ENCODE results near the gene MINDY4. TPM values are rescaled to one million over a fixed set of nuclear protein-coding genes. Genes with fewer than 3 reads are reported as not detected.
A peak's percentile ranks its signal among the peaks of the same experiment; 100 is the strongest.

The MINDY4 gene
- total RNA-seq, 2 donors from 2014 or later = 7.5 to 8.6 TPM

GRCh38 chr7:30744075-30744417, 27.2 kb upstream of the MINDY4 start:
- H3K27ac ChIP-seq = no peak overlapping the region
- no peaks in the 10 kb centered on the region for H3K9me3 ChIP-seq
- DNase-seq (no peak), ATAC-seq (no peak)
- H3K36me3 ChIP-seq (replicated peaks in 1 of 2; ENCODE audit: insufficient read depth in 1 of 2, low read depth in 2 of 2) = no peaks in the 10 kb centered on the region
- no peak for TF ChIP-seq POLR2A (IDR thresholded peaks at IDR 0.05)
- TF ChIP-seq, protein P1, sequence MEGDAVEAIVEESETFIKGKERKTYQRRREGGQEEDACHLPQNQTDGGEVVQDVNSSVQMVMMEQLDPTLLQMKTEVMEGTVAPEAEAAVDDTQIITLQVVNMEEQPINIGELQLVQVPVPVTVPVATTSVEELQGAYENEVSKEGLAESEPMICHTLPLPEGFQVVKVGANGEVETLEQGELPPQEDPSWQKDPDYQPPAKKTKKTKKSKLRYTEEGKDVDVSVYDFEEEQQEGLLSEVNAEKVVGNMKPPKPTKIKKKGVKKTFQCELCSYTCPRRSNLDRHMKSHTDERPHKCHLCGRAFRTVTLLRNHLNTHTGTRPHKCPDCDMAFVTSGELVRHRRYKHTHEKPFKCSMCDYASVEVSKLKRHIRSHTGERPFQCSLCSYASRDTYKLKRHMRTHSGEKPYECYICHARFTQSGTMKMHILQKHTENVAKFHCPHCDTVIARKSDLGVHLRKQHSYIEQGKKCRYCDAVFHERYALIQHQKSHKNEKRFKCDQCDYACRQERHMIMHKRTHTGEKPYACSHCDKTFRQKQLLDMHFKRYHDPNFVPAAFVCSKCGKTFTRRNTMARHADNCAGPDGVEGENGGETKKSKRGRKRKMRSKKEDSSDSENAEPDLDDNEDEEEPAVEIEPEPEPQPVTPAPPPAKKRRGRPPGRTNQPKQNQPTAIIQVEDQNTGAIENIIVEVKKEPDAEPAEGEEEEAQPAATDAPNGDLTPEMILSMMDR (IDR thresholded peaks at IDR 0.05) = no peak
- intact Hi-C loops (cut with DNase I) = loop anchor here (5.0 kb wide), 1 partner anchor 122 kb away; no protein-coding TSS in a partner anchor
- WGBS, 2 donors = 84 to 91% methylated on average over 12 of the region's 12 CpGs
- no peaks in the 10 kb centered on the region for H3K4me1 ChIP-seq
- H3K27me3 ChIP-seq = no peaks in the 10 kb centered on the region
- no peak overlapping the region for H3K4me3 ChIP-seq

DNA sequence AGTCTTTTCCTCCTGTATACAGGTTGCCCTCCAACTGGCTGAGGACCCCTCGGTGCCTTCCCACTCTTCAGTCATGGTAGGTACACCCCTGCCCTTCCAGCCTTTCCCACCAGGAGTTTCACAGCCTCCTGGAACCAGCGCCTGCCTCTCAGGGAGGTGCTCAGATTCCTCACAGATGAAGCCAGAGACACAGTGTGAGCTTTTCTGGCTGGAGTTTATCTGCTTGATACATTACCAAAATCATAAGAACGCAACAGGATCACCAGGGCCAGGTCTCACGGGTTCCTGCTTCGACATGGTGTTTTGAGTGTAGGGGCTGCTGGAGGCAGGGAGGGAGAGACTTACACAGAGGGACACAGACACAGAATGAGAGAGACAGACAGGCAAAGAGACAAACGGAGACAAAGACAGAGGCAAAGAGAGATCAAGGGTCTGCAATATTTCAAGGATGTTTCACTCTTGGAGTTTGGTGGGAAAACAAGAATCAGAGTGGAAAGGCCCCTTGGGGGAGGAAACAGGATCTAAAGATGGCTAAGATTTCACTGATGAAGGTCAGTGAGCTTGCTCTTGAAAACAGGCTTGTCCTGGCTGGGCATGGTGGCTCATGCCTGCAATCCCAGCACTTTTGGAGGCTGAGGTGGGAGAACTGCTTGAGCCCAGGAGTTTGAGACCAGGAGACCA, 25.8 kb upstream of the MINDY4 start:
- Histone ChIP-seq H3K9me3 (no peaks in the 10 kb centered on the region), H3K27me3 (no peaks in the 10 kb centered on the region), H3K4me1 (no peaks in the 10 kb centered on the region), H3K4me3 (no peak overlapping the region), H3K36me3 (replicated peaks in 1 of 2; ENCODE audit: insufficient read depth in 1 of 2, low read depth in 2 of 2) (no peaks in the 10 kb centered on the region), H3K27ac (no peak overlapping the region)
- DNase-seq (no peak), ATAC-seq (no peak)
- WGBS, 2 donors = 65 to 81% methylated on average over 5 to 6 of the region's 6 CpGs
- TF ChIP-seq, protein P1 (IDR thresholded peaks at IDR 0.05) = no peak
- no peak for TF ChIP-seq POLR2A (IDR thresholded peaks at IDR 0.05)
- intact Hi-C loops (cut with DNase I) = no loop called here

DNA sequence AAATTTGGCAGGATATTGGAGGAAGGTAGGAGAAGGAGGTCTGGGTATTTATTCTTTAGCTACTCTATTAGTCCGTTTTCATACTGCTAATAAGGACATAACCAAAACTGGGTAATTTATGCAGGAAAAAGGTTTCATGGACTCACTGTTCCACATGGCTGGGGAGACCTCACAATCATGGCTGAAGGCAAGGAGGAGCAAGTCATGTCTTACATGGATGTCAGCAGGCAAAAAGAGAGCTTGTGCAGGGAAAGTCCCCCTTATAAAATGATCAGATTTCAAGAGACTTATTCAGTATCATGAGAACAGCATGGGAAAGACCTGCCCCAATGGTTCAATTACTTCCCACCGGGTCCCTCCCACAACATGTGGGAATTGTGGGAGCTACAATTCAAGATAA, 21.2 kb upstream of the MINDY4 start:
- WGBS, 2 donors = 84 to 87% methylated on average over 2 of the region's 2 CpGs
- TF ChIP-seq, protein P1 (IDR thresholded peaks at IDR 0.05) = no peak
- no peak overlapping the region for H3K4me3 ChIP-seq
- DNase-seq (no peak), ATAC-seq (no peak)
- peaks cover 8% of the 10 kb centered on the region for H3K4me1 ChIP-seq
- intact Hi-C loops (cut with DNase I) = no loop called here
- H3K27ac ChIP-seq = peak overlapping the region in 2 of 4 donors; percentile 44 to 56
- no peaks in the 10 kb centered on the region for H3K36me3 ChIP-seq (replicated peaks in 1 of 2; ENCODE audit: insufficient read depth in 1 of 2, low read depth in 2 of 2)
- no peaks in the 10 kb centered on the region for H3K27me3 ChIP-seq
- no peaks in the 10 kb centered on the region for H3K9me3 ChIP-seq

DNA sequence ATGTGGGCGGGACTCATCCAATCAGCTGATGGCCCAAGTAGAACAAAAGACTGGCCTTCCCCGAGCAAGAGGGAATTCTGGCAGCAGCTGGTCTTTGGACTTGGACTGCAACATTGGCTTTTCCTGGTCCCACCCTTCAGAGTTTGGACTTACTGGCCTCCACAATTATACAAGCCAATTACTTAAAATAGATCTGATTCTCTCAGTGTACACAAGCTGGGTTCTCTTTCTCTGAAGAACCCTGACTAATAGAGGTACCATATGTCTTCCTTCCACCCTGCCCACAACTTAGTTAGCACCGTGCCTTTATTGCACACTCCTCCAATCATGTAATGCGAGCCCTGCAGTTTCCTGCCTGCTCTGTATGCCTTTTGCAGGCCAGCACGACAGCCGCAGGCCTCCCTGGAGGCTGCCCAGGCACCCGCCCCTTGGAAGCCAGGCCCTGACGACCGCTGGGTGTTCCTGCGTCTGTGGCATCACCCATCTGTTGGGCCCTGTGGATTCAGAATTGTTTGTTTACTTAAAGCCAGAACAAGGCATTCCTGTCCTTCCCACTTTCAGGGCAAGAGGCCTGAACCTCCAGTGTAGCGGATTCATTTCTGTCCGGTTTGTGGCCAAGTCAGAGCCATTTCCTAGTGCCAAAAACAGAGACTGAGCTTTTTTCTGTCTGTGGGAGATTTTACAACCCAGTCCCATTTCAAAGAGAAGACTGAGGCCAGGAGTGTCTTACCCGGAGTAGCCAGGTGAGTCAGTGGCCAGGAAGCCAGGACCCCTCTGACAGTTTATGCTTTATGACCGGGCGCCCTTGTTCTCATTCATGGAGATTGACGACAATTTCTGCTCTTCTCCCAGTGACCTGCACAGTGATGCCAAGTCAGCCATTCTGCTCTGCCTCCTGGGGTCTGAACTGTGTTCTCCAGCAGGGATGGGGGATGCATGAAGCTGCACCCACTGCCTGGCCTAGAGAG, 20.2 kb upstream of the MINDY4 start:
- 68 to 70% methylated on average over 15 to 16 of the region's 16 CpGs for WGBS, 2 donors
- H3K36me3 ChIP-seq (replicated peaks in 1 of 2; ENCODE audit: insufficient read depth in 1 of 2, low read depth in 2 of 2) = no peaks in the 10 kb centered on the region
- no peak overlapping the region for H3K4me3 ChIP-seq
- intact Hi-C loops (cut with DNase I) = no loop called here
- peak; percentile 29 to 56 (median 39) for DNase-seq
- H3K9me3 ChIP-seq = no peaks in the 10 kb centered on the region
- no peaks in the 10 kb centered on the region for H3K27me3 ChIP-seq
- no peak for TF ChIP-seq POLR2A (IDR thresholded peaks at IDR 0.05)
- TF ChIP-seq, protein P1 (IDR thresholded peaks at IDR 0.05) = no peak
- H3K4me1 ChIP-seq = peaks cover 8% of the 10 kb centered on the region
- peak; percentile 61 for ATAC-seq
- H3K27ac ChIP-seq = peak overlapping the region in 3 of 4 donors; percentile 54 to 62 (median 56)
